Measurements from ENCODE around the gene DCC. TPM values are rescaled to one million over a fixed set of nuclear protein-coding genes. Genes with fewer than 3 reads are reported as not detected.
A peak's percentile ranks its signal among the peaks of the same experiment; 100 is the strongest.

DCC gene
- total RNA-seq, 1 experiment from 2014 or later, result not detected

DNA sequence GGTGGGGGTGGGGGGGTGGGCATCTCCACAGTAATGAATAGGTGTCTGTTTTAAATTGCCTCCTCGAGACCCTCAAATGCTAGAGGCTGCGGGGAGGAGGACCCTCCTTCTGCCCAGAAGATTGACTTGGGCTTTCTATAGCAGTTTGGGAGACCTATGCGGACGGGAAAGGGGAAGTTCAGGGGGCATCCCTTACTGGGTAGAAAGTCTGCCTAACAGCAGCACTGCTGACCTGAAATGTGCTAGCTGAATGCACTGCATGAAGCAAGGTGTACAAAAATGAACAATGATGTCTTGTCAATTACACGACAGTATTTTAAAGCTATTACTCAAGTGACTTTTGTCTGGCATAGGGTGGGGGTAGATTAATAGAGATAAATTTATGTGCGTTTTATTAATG is 2.5 kb downstream of the DCC start:
- Histone ChIP-seq H3K4me2 (ENCODE audit: low read depth, low read length, poor library complexity, severe bottlenecking) (no peak overlapping the region), H3K4me3 (ENCODE audit: low read length) (no peak overlapping the region), H3K27me3 (ENCODE audit: low read length) (no peaks in the 10 kb centered on the region), H3K9me2 (replicated peaks; ENCODE audit: insufficient read depth, low read length) (no peaks in the 10 kb centered on the region), H3K9me3 (ENCODE audit: low read length) (peaks cover 14% of the 10 kb centered on the region), H3K79me2 (ENCODE audit: low read length) (no peaks in the 10 kb centered on the region), H4K20me1 (ENCODE audit: insufficient read depth, low read depth, low read length) (no peaks in the 10 kb centered on the region), H2AFZ (ENCODE audit: low read length) (no peak overlapping the region), H3K9ac (ENCODE audit: low read length) (no peak overlapping the region), H3K4me1 (ENCODE audit: low read length) (no peaks in the 10 kb centered on the region), H3K36me3 (ENCODE audit: insufficient read depth, low read length) (no peaks in the 10 kb centered on the region), H3K27ac (ENCODE audit: low read length) (no peak overlapping the region)
- no peak for DNase-seq

GRCh38 chr18:52343138-52343537 is 3.1 kb downstream of the DCC start:
- no peaks in the 10 kb centered on the region for H3K9me2 ChIP-seq (replicated peaks; ENCODE audit: insufficient read depth, low read length)
- no peaks in the 10 kb centered on the region for H3K27me3 ChIP-seq (ENCODE audit: low read length)
- DNase-seq, result no peak
- no peak overlapping the region for H3K4me2 ChIP-seq (ENCODE audit: low read depth, low read length, poor library complexity, severe bottlenecking)
- no peaks in the 10 kb centered on the region for H4K20me1 ChIP-seq (ENCODE audit: insufficient read depth, low read depth, low read length)
- H3K4me1 ChIP-seq (ENCODE audit: low read length), result no peaks in the 10 kb centered on the region
- no peak overlapping the region for H2AFZ ChIP-seq (ENCODE audit: low read length)
- H3K9me3 ChIP-seq (ENCODE audit: low read length), result peaks cover 14% of the 10 kb centered on the region
- H3K27ac ChIP-seq (ENCODE audit: low read length), result no peak overlapping the region
- H3K36me3 ChIP-seq (ENCODE audit: insufficient read depth, low read length), result no peaks in the 10 kb centered on the region
- H3K4me3 ChIP-seq (ENCODE audit: low read length), result no peak overlapping the region
- no peak overlapping the region for H3K9ac ChIP-seq (ENCODE audit: low read length)
- H3K79me2 ChIP-seq (ENCODE audit: low read length), result no peaks in the 10 kb centered on the region

DNA sequence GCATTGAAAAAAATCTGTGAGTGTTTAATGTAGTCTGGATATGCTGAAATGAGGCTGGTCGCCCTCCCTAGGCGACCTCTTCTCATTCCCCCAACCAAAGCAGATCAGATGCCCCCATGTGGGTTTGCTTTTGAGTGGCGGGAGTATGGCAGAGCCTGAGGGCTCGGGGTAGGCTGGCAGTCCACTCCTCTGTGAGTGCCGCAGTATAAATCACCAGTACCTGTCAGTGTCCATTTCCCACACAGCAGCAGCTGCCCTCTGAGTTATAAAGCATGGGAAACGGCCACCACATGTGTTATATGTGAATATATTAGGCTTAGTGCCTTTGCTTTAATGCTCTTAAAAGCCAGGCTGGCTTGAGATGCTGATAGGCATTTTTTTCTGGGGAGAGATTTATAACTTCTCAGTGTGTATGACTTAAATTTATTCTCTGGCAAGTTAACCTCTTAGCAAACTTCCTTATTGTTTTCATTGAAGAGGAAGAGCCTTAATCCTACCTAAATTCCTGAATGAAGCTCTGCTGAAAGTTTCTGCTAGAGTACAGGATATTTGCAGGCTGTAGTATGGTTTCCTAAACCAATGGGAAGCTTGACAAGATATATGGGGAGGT is 3.8 kb downstream of the DCC start:
- Histone ChIP-seq H3K36me3 (ENCODE audit: insufficient read depth, low read length) (no peaks in the 10 kb centered on the region), H3K79me2 (ENCODE audit: low read length) (no peaks in the 10 kb centered on the region), H3K27ac (ENCODE audit: low read length) (no peak overlapping the region), H3K4me2 (ENCODE audit: low read depth, low read length, poor library complexity, severe bottlenecking) (no peak overlapping the region), H3K9me2 (replicated peaks; ENCODE audit: insufficient read depth, low read length) (no peaks in the 10 kb centered on the region), H2AFZ (ENCODE audit: low read length) (no peak overlapping the region), H4K20me1 (ENCODE audit: insufficient read depth, low read depth, low read length) (no peaks in the 10 kb centered on the region), H3K27me3 (ENCODE audit: low read length) (no peaks in the 10 kb centered on the region), H3K9ac (ENCODE audit: low read length) (no peak overlapping the region), H3K9me3 (ENCODE audit: low read length) (peaks cover 12% of the 10 kb centered on the region; the same call in 1 of the 2 replicates), H3K4me3 (ENCODE audit: low read length) (no peak overlapping the region), H3K4me1 (ENCODE audit: low read length) (no peaks in the 10 kb centered on the region)
- DNase-seq, result no peak

- Histone ChIP-seq H3K27ac (ENCODE audit: low read length) (no peak overlapping the region), H3K9ac (ENCODE audit: low read length) (no peak overlapping the region), H3K27me3 (ENCODE audit: low read length) (no peaks in the 10 kb centered on the region), H3K9me3 (ENCODE audit: low read length) (peaks cover 10% of the 10 kb centered on the region; the same call in 1 of the 2 replicates), H3K4me3 (ENCODE audit: low read length) (no peak overlapping the region), H3K9me2 (replicated peaks; ENCODE audit: insufficient read depth, low read length) (no peaks in the 10 kb centered on the region), H3K4me1 (ENCODE audit: low read length) (no peaks in the 10 kb centered on the region), H4K20me1 (ENCODE audit: insufficient read depth, low read depth, low read length) (no peaks in the 10 kb centered on the region), H3K79me2 (ENCODE audit: low read length) (no peaks in the 10 kb centered on the region), H3K36me3 (ENCODE audit: insufficient read depth, low read length) (no peaks in the 10 kb centered on the region), H3K4me2 (ENCODE audit: low read depth, low read length, poor library complexity, severe bottlenecking) (no peak overlapping the region), H2AFZ (ENCODE audit: low read length) (no peak overlapping the region)
- DNase-seq, result no peak
Observed at GRCh38 chr18:52344881-52345280, 4.9 kb downstream of the DCC start.

GRCh38 chr18:52345428-52345827 is 5.4 kb downstream of the DCC start:
- Histone ChIP-seq H2AFZ (ENCODE audit: low read length) (no peak overlapping the region), H3K27me3 (ENCODE audit: low read length) (no peaks in the 10 kb centered on the region), H3K36me3 (ENCODE audit: insufficient read depth, low read length) (no peaks in the 10 kb centered on the region), H3K9me2 (replicated peaks; ENCODE audit: insufficient read depth, low read length) (no peaks in the 10 kb centered on the region), H3K9ac (ENCODE audit: low read length) (no peak overlapping the region), H3K4me2 (ENCODE audit: low read depth, low read length, poor library complexity, severe bottlenecking) (no peak overlapping the region), H3K27ac (ENCODE audit: low read length) (no peak overlapping the region), H3K9me3 (ENCODE audit: low read length) (peaks cover 10% of the 10 kb centered on the region; the same call in 1 of the 2 replicates), H3K79me2 (ENCODE audit: low read length) (no peaks in the 10 kb centered on the region), H3K4me3 (ENCODE audit: low read length) (no peak overlapping the region), H4K20me1 (ENCODE audit: insufficient read depth, low read depth, low read length) (no peaks in the 10 kb centered on the region), H3K4me1 (ENCODE audit: low read length) (no peaks in the 10 kb centered on the region)
- DNase-seq, result no peak

GRCh38 chr18:52348209-52348608 is 8.2 kb downstream of the DCC start:
- DNase-seq, result peak; percentile 59
- no peak overlapping the region for H3K27ac ChIP-seq (ENCODE audit: low read length)
- H3K79me2 ChIP-seq (ENCODE audit: low read length), result no peaks in the 10 kb centered on the region
- no peaks in the 10 kb centered on the region for H4K20me1 ChIP-seq (ENCODE audit: insufficient read depth, low read depth, low read length)
- no peak overlapping the region for H2AFZ ChIP-seq (ENCODE audit: low read length)
- peaks cover 12% of the 10 kb centered on the region; the same call in 1 of the 2 replicates for H3K9me3 ChIP-seq (ENCODE audit: low read length)
- H3K4me2 ChIP-seq (ENCODE audit: low read depth, low read length, poor library complexity, severe bottlenecking), result no peak overlapping the region
- no peaks in the 10 kb centered on the region for H3K4me1 ChIP-seq (ENCODE audit: low read length)
- no peaks in the 10 kb centered on the region for H3K9me2 ChIP-seq (replicated peaks; ENCODE audit: insufficient read depth, low read length)
- H3K9ac ChIP-seq (ENCODE audit: low read length), result no peak overlapping the region
- no peaks in the 10 kb centered on the region for H3K36me3 ChIP-seq (ENCODE audit: insufficient read depth, low read length)
- H3K4me3 ChIP-seq (ENCODE audit: low read length), result no peak overlapping the region
- H3K27me3 ChIP-seq (ENCODE audit: low read length), result no peaks in the 10 kb centered on the region

- no peak for DNase-seq
- Histone ChIP-seq H4K20me1 (ENCODE audit: insufficient read depth, low read depth, low read length) (no peaks in the 10 kb centered on the region), H3K4me2 (ENCODE audit: low read depth, low read length, poor library complexity, severe bottlenecking) (no peak overlapping the region), H3K4me3 (ENCODE audit: low read length) (no peak overlapping the region), H3K9me2 (replicated peaks; ENCODE audit: insufficient read depth, low read length) (no peaks in the 10 kb centered on the region), H3K27ac (ENCODE audit: low read length) (no peak overlapping the region), H2AFZ (ENCODE audit: low read length) (no peak overlapping the region), H3K27me3 (ENCODE audit: low read length) (no peaks in the 10 kb centered on the region), H3K9me3 (ENCODE audit: low read length) (peaks cover 12% of the 10 kb centered on the region; the same call in 1 of the 2 replicates), H3K9ac (ENCODE audit: low read length) (no peak overlapping the region), H3K79me2 (ENCODE audit: low read length) (no peaks in the 10 kb centered on the region), H3K36me3 (ENCODE audit: insufficient read depth, low read length) (no peaks in the 10 kb centered on the region), H3K4me1 (ENCODE audit: low read length) (no peaks in the 10 kb centered on the region)
Observed at GRCh38 chr18:52349498-52349897, 9.5 kb downstream of the DCC start.

DNA sequence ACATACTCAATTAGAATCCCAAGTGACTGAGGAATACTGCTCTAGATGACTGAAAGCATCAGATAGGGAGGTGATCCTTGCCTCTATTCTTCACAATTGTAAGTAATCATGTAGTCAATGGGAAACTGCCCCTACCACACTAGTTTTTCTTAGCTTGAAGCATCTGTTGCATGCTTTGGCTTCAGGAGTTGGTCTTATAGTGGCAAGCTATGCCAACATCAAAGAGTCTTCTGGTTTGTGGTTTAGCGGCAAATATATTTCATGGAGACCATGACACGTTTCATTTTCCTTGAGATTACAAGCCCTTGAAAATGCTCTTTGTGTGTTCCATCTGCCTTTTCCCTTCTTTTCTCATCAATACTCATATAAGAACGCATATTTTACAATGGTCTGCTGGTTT is 12.9 kb downstream of the DCC start:
- H2AFZ ChIP-seq (ENCODE audit: low read length), result no peak overlapping the region
- no peaks in the 10 kb centered on the region for H3K9me2 ChIP-seq (replicated peaks; ENCODE audit: insufficient read depth, low read length)
- H3K4me2 ChIP-seq (ENCODE audit: low read depth, low read length, poor library complexity, severe bottlenecking), result no peak overlapping the region
- DNase-seq, result no peak
- H3K27ac ChIP-seq (ENCODE audit: low read length), result no peak overlapping the region
- no peaks in the 10 kb centered on the region for H3K27me3 ChIP-seq (ENCODE audit: low read length)
- no peaks in the 10 kb centered on the region for H4K20me1 ChIP-seq (ENCODE audit: insufficient read depth, low read depth, low read length)
- no peak overlapping the region for H3K4me3 ChIP-seq (ENCODE audit: low read length)
- peaks cover 19% of the 10 kb centered on the region; the same call in 1 of the 2 replicates for H3K9me3 ChIP-seq (ENCODE audit: low read length)
- H3K79me2 ChIP-seq (ENCODE audit: low read length), result no peaks in the 10 kb centered on the region
- H3K9ac ChIP-seq (ENCODE audit: low read length), result no peak overlapping the region
- no peaks in the 10 kb centered on the region for H3K36me3 ChIP-seq (ENCODE audit: insufficient read depth, low read length)
- no peaks in the 10 kb centered on the region for H3K4me1 ChIP-seq (ENCODE audit: low read length)
